ENCODE results near the gene SLIT3. TPM values are rescaled to one million over a fixed set of nuclear protein-coding genes. Genes with fewer than 3 reads are reported as not detected.
A peak's percentile ranks its signal among the peaks of the same experiment; 100 is the strongest.

SLIT3 gene
- total RNA-seq, 2 donors from 2014 or later = 6.6 to 6.7 TPM

DNA sequence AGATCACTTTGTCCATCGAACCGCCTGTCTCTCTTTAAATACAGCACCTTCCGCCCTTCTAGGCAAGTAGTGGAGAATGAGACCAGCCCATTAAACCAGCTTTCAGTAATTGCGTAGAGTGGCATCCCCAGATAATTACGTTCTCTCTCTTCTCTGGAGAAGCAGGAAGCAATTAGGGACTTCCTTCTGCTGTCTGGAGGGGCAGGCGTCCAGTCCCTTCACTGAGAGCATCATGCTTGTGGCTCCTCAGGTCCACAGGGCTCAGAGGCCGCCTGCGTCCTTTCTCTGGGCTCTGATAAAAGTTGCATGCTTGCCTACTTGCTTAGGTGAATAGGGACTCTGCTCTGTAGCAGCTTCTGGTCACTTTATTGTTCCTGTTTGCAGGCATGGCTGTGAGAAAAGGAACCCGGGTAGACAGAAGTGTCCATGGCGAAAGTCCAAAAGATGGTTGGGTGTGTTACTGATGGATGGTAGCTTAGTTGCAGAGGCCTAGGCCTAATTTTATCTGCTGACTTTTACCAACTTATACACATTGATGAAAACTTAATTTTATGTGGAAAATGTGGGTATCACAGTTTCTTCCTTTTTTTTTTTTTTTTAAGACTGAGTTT lies 422.7 kb downstream of the SLIT3 start:
- no peaks in the 10 kb centered on the region for H3K36me3 ChIP-seq (replicated peaks in 1 of 2; ENCODE audit: insufficient read depth in 1 of 2, low read depth in 2 of 2)
- H3K27ac ChIP-seq = peak overlapping the region in 2 of 4 donors; percentile 63 to 73
- no peak overlapping the region for H3K4me3 ChIP-seq
- TF ChIP-seq, protein P1, sequence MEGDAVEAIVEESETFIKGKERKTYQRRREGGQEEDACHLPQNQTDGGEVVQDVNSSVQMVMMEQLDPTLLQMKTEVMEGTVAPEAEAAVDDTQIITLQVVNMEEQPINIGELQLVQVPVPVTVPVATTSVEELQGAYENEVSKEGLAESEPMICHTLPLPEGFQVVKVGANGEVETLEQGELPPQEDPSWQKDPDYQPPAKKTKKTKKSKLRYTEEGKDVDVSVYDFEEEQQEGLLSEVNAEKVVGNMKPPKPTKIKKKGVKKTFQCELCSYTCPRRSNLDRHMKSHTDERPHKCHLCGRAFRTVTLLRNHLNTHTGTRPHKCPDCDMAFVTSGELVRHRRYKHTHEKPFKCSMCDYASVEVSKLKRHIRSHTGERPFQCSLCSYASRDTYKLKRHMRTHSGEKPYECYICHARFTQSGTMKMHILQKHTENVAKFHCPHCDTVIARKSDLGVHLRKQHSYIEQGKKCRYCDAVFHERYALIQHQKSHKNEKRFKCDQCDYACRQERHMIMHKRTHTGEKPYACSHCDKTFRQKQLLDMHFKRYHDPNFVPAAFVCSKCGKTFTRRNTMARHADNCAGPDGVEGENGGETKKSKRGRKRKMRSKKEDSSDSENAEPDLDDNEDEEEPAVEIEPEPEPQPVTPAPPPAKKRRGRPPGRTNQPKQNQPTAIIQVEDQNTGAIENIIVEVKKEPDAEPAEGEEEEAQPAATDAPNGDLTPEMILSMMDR (IDR thresholded peaks at IDR 0.05) = no peak
- no peak for TF ChIP-seq POLR2A (IDR thresholded peaks at IDR 0.05)
- H3K4me1 ChIP-seq = peaks cover 28% of the 10 kb centered on the region
- ATAC-seq (peak; percentile 7), DNase-seq (no peak)
- no peaks in the 10 kb centered on the region for H3K27me3 ChIP-seq
- WGBS, 2 donors = 50 to 61% methylated on average over 10 of the region's 10 CpGs
- H3K9me3 ChIP-seq = no peaks in the 10 kb centered on the region
- intact Hi-C loops (cut with DNase I) = no loop called here

DNA sequence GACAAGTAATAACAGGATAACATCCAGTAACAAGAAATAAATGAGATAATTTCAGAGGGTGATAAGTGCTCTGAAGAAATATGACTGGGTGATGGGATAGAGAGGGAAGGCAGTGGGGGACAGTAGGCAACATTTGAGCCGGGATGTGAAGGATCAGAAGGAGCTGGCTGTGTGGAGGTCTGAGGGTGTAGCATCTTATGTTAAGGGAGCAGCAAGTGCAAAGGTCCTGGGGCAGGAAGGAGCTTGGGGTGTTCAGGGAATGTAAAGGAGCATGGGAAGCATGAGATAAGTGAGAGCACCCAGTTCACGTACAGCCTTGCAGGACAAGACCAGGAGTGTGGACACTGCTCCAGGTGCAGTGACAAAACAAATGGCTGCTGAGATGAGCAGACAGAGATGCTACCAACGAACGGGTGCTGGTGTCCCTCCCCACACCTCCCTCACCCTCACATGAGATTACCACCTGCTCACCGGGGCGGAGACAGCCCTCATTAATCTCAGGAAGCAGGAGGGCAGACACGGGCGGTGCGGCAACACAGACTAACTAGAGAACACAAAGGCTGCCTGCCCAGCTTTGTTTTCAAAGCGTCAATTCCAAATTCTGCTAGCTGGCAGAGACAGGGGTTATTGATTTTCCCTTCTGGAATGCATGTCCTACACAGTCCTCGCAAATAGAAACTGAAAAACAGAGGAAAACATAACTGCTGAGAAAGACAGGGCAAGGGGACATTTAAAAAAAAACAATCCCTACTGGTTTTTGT lies 423.6 kb downstream of the SLIT3 start:
- no peaks in the 10 kb centered on the region for H3K36me3 ChIP-seq (replicated peaks in 1 of 2; ENCODE audit: insufficient read depth in 1 of 2, low read depth in 2 of 2)
- WGBS, 2 donors = 5 to 10% methylated on average over 11 of the region's 11 CpGs
- TF ChIP-seq, protein P1 (IDR thresholded peaks at IDR 0.05) = no peak
- no peak for TF ChIP-seq POLR2A (IDR thresholded peaks at IDR 0.05)
- H3K27me3 ChIP-seq = no peaks in the 10 kb centered on the region
- H3K9me3 ChIP-seq = no peaks in the 10 kb centered on the region
- H3K4me1 ChIP-seq = peaks cover 28% of the 10 kb centered on the region
- DNase-seq = peak; percentile 57 to 70 (median 61)
- ATAC-seq = peak; percentile 88
- intact Hi-C loops (cut with DNase I) = no loop called here
- H3K4me3 ChIP-seq = no peak overlapping the region
- peak overlapping the region in 3 of 4 donors; percentile 21 to 73 (median 63) for H3K27ac ChIP-seq

DNA sequence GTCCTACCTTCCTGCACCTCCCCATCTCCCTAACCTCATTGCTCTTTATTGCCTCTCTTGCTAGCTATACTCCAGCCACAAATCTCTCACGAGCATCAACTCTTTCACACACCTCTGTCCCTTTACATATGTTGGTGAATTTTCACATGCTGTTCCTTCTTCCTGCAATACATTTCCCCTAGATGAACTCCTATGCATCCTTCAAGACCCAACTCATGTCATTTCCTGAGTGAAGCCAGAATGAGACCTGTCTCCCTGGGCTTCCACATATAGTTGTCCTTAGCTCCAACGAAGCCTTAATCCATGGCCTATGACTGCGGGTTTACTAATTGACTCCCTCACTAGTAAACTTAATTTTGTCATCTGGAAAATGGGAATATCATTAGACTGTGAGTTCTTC lies 424.5 kb downstream of the SLIT3 start:
- DNase-seq (no peak), ATAC-seq (no peak)
- Histone ChIP-seq H3K27ac (no peak overlapping the region), H3K9me3 (no peaks in the 10 kb centered on the region), H3K36me3 (replicated peaks in 1 of 2; ENCODE audit: insufficient read depth in 1 of 2, low read depth in 2 of 2) (no peaks in the 10 kb centered on the region), H3K4me3 (no peak overlapping the region), H3K4me1 (peaks cover 28% of the 10 kb centered on the region), H3K27me3 (no peaks in the 10 kb centered on the region)
- 90 to 92% methylated on average over 3 of the region's 3 CpGs for WGBS, 2 donors
- no peak for TF ChIP-seq POLR2A (IDR thresholded peaks at IDR 0.05)
- TF ChIP-seq, protein P1 (IDR thresholded peaks at IDR 0.05) = no peak
- intact Hi-C loops (cut with DNase I) = no loop called here

DNA sequence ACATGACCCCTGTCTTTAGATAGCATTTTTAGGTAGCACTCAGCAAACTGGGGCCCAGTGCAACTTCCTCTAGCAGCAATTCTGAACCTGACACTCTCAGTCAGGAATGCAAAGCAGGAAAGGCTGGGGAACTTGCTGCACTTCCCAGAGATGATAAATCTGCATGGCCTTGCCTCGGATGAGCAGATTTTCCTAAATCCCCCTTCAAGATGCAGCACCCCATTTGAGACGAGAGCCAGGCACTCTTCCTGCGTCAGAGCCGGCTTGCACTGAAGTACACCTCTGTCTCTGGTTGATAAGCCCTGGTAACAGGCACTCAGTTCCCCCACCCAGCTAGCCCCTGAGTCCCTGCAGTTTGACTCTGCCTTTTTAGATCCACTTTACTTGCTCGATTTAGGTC lies 425.1 kb downstream of the SLIT3 start:
- 51 to 57% methylated on average over 5 of the region's 5 CpGs for WGBS, 2 donors
- H3K27me3 ChIP-seq = no peaks in the 10 kb centered on the region
- H3K36me3 ChIP-seq (replicated peaks in 1 of 2; ENCODE audit: insufficient read depth in 1 of 2, low read depth in 2 of 2) = no peaks in the 10 kb centered on the region
- intact Hi-C loops (cut with DNase I) = no loop called here
- no peak for DNase-seq
- TF ChIP-seq POLR2A (IDR thresholded peaks at IDR 0.05) = no peak
- TF ChIP-seq, protein P1 (IDR thresholded peaks at IDR 0.05) = no peak
- H3K4me3 ChIP-seq = no peak overlapping the region
- H3K4me1 ChIP-seq = peaks cover 28% of the 10 kb centered on the region
- no peak for ATAC-seq
- H3K9me3 ChIP-seq = no peaks in the 10 kb centered on the region
- no peak overlapping the region for H3K27ac ChIP-seq
